BJ (cell line): ENCODE measurements around the gene LAMTOR2. TPM values are rescaled to one million over a fixed set of nuclear protein-coding genes. Genes with fewer than 3 reads are reported as not detected.
A peak's percentile ranks its signal among the peaks of the same experiment; 100 is the strongest.

Experiments
- CTCF ChIA-PET: fragments of 350-600 bp; formaldehyde crosslinking; extraction: SDS; loops from one replicate; lab custom pipeline; 2021; ENCODE audit warnings: antibody characterized with exemption, inconsistent platforms; lab: Yijun Ruan, JAX
- POLR2A ChIA-PET: fragments of 300-600 bp; sonication (Branson Sonifier 250); formaldehyde crosslinking; extraction: SDS; loops from one replicate; lab custom pipeline; 2021; ENCODE audit warnings: antibody characterized with exemption; lab: Charles Lee
- DNase-seq: peaks from one replicate; pipeline ENCODE4 v3.0.0-alpha.2; 2011; ENCODE audit warnings: low read depth
- H3K27me3 ChIP-seq: 2 replicates; pipeline ENCODE4 v1.6.0; 2011; ENCODE audit warnings: low read length; ENCODE audit not compliant: control insufficient read depth, insufficient read depth
- H3K36me3 ChIP-seq: 2 replicates; pipeline ENCODE4 v1.5.1; 2011; ENCODE audit warnings: low read length; ENCODE audit not compliant: control insufficient read depth, insufficient read depth
- H3K4me3 ChIP-seq: 2 replicates; pipeline ENCODE4 v1.5.1; 2011; ENCODE audit warnings: low read depth, mild to moderate bottlenecking, control low read depth, low read length
- CTCF ChIP-seq: IDR thresholded peaks from 2 replicates; pipeline ENCODE4 v1.5.1; 2011; ENCODE audit warnings: low read depth, mild to moderate bottlenecking, control low read depth, inconsistent platforms, low read length, moderate library complexity; ENCODE audit not compliant: insufficient read depth
- polyA minus RNA-seq: library from RNA; depleted of rRNA, polyadenylated mRNA; stranded (reverse); fragments of >200 nt; gene quantifications from 2 replicates; pipeline ENCODE4 v1.2.3, GENCODE V29; 2011; rRNA and poly(A)+ RNA removed
- polyA plus RNA-seq: library from polyadenylated mRNA; depleted of rRNA; stranded (reverse); fragments of >200 nt; gene quantifications from 2 replicates; pipeline ENCODE4 v1.2.3, GENCODE V29; 2011; rRNA removed

LAMTOR2 gene
- 60.0 and 77.4 TPM in 2 replicates for polyA plus RNA-seq
- polyA minus RNA-seq, result 23.9 and 33.8 TPM in 2 replicates

DNA sequence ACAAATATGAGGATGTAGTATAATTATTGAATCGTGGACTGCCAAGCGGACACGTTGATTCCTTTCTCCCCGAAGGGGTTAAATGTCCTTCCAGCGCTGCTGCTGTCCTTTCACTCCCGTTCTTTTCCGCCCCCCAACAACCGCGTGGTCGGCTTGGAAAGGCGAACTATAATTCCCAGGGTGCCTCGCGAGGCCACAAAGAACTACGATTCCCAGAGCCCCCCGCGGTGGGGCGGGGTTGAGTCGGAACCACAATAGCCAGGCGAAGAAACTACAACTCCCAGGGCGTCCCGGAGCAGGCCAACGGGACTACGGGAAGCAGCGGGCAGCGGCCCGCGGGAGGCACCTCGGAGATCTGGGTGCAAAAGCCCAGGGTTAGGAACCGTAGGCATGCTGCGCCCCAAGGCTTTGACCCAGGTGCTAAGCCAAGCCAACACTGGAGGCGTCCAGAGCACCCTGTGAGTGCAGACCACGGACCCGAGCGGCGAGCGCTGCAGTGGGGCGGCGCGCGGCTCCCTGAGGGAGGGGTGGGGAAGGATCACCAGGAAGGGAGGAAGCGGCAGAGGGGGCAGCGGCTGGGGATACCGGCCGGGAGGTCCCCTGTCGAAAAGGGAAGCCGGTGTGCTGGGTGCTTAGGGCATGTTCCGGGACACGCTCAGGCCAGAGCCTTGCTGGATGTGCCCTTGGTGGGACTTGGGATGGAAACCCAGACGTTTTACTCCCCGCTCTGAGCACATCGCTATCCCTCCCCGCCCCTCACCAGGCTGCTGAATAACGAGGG, at the start of gene LAMTOR2:
LAMTOR2 (plus strand) TSS at position 283 of the 781 bp plus-strand sequence; CDS start at position 391, 108 bp downstream.
- TF ChIP-seq CTCF, result no peak
- DNase-seq, result peak; percentile 77
- no peaks in the 10 kb centered on the region for H3K27me3 ChIP-seq
- H3K36me3 ChIP-seq, result no peaks in the 10 kb centered on the region; the same call in none of the 2 replicates
- ChIA-PET POLR2A (no interaction called here), CTCF (no interaction called here)
- peak within 1 kb of the TSS; percentile 79 for H3K4me3 ChIP-seq

DNA sequence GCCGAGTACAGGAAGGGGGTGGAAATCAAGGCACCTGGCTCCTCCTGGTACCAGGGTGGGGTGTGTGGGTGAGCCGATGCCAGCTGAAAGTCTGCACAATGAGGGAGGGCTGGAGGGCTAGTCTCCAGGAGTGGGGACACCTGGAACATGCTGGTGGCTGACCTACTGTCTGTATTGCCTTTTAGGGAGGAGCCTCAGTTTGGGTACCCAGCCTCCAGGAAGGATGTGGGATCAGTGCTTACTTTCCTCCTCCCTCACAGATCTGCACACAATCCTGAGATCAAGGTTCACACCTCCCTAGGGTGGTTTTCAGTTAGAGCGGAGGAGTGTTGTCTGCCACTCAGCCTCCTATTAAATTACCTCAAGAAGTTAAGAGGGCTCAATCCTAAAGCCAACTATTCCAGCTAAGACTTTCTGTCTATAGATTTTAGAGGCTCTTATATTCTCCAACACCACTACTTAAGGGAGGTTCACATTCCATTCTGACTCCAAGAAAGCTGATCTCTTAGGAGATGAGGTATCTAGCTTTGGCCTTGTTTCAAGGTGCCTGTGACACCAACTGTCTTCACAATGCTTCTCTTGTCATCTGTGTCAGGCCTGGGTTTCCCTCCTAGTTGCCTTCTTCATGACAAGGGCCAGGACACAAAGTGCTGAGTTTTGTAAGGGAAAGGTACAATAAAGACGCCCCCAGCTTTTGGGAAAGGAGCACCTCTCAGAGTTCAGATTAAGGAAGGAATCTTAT, 49.6 kb upstream of the LAMTOR2 start:
- ChIA-PET CTCF (interaction anchor here (3.2 kb wide), 1 partner anchor 16 kb away, joined by 24 read pairs; no protein-coding TSS in a partner anchor), POLR2A (no interaction called here)
- Histone ChIP-seq H3K4me3 (no peak overlapping the region), H3K27me3 (no peaks in the 10 kb centered on the region), H3K36me3 (peaks cover 8% of the 10 kb centered on the region)
- no peak for TF ChIP-seq CTCF
- no peak for DNase-seq

DNA sequence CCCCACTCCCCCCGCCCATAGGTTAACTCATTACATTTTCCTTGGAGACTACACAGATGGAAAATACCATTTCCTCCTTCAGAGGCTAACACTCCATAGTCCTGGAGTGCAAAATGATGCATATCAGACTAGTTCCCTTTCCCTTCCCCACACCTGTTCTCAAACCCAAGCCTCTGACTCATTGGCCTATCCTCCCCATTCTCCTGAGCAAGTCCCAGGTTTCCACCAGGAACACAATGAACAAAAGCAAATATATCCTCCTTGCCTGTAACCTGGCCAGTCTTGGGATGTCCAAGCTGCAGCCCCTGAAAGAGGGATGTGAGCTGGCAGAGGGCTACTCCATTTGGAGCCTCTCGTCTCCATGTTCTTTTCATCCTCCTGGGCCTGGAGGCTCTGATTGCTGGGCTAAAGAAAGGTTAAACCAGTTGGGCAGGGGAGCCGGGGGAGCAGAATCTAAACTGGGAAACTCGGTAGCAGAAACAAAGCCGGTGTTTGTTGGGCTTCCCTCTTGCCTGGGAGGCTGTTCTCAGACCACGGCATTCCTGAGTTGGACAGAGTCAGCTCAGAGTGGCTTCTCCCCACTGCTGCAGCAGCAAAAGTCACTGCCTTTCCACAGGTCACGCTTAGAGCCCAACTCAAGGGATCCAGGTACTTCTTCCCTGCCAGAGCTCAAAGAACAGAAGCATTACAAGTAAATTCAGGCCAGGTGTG, 47.8 kb upstream of the LAMTOR2 start:
- H3K36me3 ChIP-seq, result peaks cover 18% of the 10 kb centered on the region
- TF ChIP-seq CTCF, result no peak
- no peaks in the 10 kb centered on the region for H3K27me3 ChIP-seq
- ChIA-PET CTCF (interaction anchor here (0.6 to 2.6 kb wide), 3 partner anchors 17 to 59 kb away, joined by 3 to 10 read pairs (median 4); no protein-coding TSS in a partner anchor), POLR2A (no interaction called here)
- no peak for DNase-seq
- no peak overlapping the region for H3K4me3 ChIP-seq

GRCh38 chr1:156009404-156009803, 45.2 kb upstream of the LAMTOR2 start:
- CTCF ChIA-PET, result interaction anchor here (0.6 to 1.8 kb wide), 3 partner anchors 8 to 216 kb away, joined by 3 to 5 read pairs (median 3); no protein-coding TSS in a partner anchor
- Histone ChIP-seq H3K27me3 (no peaks in the 10 kb centered on the region), H3K4me3 (no peak overlapping the region), H3K36me3 (peaks cover 24% of the 10 kb centered on the region)
- TF ChIP-seq CTCF, result no peak
- POLR2A ChIA-PET, result no interaction called here
- no peak for DNase-seq
